ENCODE measurements around the gene ADAMTS19.

The ADAMTS19 gene

GRCh38 chr5:129766798-129767197, 306.7 kb downstream of the ADAMTS19 start:
- no peak for DNase-seq (ENCODE audit: low read depth)

GRCh38 chr5:129767927-129768380, 307.9 kb downstream of the ADAMTS19 start:
- DNase-seq (ENCODE audit: low read depth), result peak; percentile 36

GRCh38 chr5:129768735-129769134, 308.6 kb downstream of the ADAMTS19 start:
- no peak for DNase-seq (ENCODE audit: low read depth)

GRCh38 chr5:129770024-129770820, 310.1 kb downstream of the ADAMTS19 start:
- no peak for DNase-seq (ENCODE audit: low read depth)

GRCh38 chr5:129771058-129771838, 311.1 kb downstream of the ADAMTS19 start:
- peak; percentile 28 for DNase-seq (ENCODE audit: low read depth)

GRCh38 chr5:129773376-129773775, 313.3 kb downstream of the ADAMTS19 start:
- no peak for DNase-seq (ENCODE audit: low read depth)

GRCh38 chr5:129781594-129781993, 321.5 kb downstream of the ADAMTS19 start:
- DNase-seq (ENCODE audit: low read depth), result no peak
